ENCODE measurements around the gene SLC7A14. TPM values are rescaled to one million over a fixed set of nuclear protein-coding genes. Genes with fewer than 3 reads are reported as not detected.

Gene SLC7A14
- polyA plus RNA-seq, 6 donors from 2014 or later = not detected

DNA sequence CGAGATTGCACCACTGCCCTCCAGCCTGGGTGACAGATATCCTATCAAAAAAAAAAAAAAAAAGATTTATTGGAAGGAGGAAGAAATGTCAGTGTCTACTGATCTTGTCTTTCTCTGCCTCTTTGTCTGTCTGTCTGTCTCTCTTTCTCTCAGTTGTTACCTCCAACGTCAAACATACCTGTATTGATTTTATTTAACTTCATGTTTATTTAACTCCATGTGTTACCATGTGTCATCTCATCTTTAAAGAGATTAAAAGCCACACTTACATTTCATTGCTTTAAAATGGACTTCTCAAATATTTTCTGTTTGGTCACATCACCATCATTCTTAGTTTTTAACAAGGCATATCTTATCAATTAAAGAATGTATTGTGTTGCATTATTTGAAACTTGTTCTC, 157.8 kb downstream of the SLC7A14 start:
- DNase-seq (no peak), ATAC-seq (ENCODE audit: low read depth in 2 of 2) (no peak)
- no peak overlapping the region for H3K4me3 Mint-ChIP-seq
- H3K27me3 Mint-ChIP-seq = peaks cover 0 to 18% (median 10%) of the 10 kb centered on the region in 3 donors
- no peak overlapping the region for H3K27ac Mint-ChIP-seq
- H3K36me3 Mint-ChIP-seq = no peaks in the 10 kb centered on the region
- peaks cover 0 to 4% (median 0%) of the 10 kb centered on the region in 7 donors for H3K9me3 Mint-ChIP-seq
- H3K4me1 Mint-ChIP-seq = no peaks in the 10 kb centered on the region

DNA sequence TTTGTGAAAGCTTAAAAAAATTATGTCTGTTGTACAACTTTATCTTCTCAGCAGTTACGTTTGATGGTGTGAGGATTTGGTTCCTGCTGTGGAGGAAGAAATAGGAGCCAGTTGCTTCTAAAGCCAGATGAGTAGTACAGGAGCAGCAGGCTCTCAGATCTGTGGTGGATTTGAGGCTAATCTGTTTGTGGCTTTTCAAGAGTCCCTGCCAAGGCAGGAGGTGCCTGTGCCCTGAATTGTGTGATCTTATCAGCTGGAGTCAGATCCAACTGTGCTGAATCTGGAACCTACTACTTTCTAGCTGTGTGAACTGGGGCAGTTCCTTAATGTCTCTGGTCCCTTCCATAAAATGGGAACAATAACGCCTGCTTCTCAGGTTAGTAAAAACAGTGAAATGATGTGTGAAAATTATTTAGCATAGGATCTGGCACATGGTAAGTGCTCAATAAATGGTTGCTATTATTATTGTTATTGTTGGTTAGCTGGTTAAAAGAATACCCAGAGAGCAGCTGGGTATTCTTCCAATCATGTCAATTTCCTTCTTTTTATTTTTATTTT, 159.6 kb downstream of the SLC7A14 start:
- H3K36me3 Mint-ChIP-seq = no peaks in the 10 kb centered on the region
- H3K4me1 Mint-ChIP-seq = peaks cover 0 to 4% (median 0%) of the 10 kb centered on the region in 3 donors
- peaks cover 0 to 18% (median 17%) of the 10 kb centered on the region in 3 donors for H3K27me3 Mint-ChIP-seq
- DNase-seq (no peak), ATAC-seq (ENCODE audit: low read depth in 2 of 2) (no peak)
- no peaks in the 10 kb centered on the region for H3K9me3 Mint-ChIP-seq
- no peak overlapping the region for H3K27ac Mint-ChIP-seq
- H3K4me3 Mint-ChIP-seq = no peak overlapping the region

DNA sequence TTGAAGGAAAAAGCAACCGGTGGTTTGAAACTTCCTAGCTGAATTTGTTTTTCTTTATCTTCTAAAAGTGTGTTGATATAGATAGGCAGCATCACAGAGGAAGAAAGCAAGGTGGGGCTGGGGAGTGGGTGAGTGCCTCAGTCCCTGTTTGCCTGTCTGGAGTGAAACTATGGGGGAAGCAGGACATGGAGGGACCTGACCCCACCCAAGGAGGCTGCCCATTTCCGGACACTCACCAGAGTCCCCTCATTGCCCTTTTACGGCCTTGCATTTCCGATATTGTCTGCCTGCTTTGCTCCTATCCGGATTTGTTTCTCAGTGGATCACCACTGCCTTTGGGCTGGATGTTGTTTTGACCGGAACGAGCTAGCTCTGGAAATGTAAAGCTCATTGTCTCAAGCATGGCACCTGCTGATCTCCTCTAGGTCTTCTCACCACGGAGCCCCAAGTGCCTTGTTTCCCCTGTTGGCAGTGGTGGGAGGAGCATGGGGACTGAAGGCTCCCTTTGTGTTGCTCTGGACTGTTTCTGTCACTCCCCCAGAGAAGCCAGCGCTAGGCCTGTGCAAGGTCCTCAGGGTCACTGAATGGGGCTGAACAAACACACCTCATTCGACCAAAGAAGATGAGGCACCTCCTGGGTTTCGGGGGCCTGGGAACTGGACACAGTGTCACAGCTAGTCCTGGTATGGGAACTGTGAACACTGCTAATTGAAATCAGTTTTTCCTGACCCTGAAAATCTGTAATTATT, 160.2 kb downstream of the SLC7A14 start:
- H3K27ac Mint-ChIP-seq = no peak overlapping the region
- H3K27me3 Mint-ChIP-seq = peaks cover 3 to 19% (median 19%) of the 10 kb centered on the region in 3 donors
- H3K36me3 Mint-ChIP-seq = no peaks in the 10 kb centered on the region
- ATAC-seq (ENCODE audit: low read depth in 2 of 2) (no peak), DNase-seq (no peak)
- H3K9me3 Mint-ChIP-seq = no peaks in the 10 kb centered on the region
- H3K4me1 Mint-ChIP-seq = peaks cover 1 to 5% (median 1%) of the 10 kb centered on the region in 3 donors
- H3K4me3 Mint-ChIP-seq = peak overlapping the region in 1 of 8 donors; percentile 42

DNA sequence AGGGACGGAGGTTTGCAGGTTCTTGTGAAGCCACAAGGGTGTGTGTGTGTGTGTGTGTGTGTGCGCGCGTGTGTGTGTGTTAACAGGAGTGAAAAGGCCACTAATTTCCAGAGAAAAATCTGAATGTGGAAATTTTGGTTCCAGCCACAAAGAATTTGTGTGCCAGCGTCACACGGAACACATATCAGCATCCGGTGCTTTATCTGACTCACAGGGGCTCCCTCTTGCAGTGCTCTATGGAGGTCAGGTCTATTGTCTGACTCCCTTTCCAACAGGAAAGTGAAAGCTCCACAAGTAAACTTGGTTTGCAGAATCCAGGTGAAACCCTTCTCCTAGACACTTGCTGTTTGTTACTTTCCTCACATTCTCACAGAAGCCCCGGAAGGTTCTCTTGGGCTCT, 161.0 kb downstream of the SLC7A14 start:
- Mint-ChIP-seq H3K9me3 (no peaks in the 10 kb centered on the region), H3K36me3 (no peaks in the 10 kb centered on the region), H3K27ac (peak overlapping the region in 1 of 6 donors; percentile 60), H3K27me3 (peaks cover 10 to 27% (median 25%) of the 10 kb centered on the region in 3 donors), H3K4me1 (peaks cover 6 to 11% (median 9%) of the 10 kb centered on the region in 3 donors), H3K4me3 (no peak overlapping the region)
- no peak for ATAC-seq (ENCODE audit: low read depth in 2 of 2)
- no peak for DNase-seq

DNA sequence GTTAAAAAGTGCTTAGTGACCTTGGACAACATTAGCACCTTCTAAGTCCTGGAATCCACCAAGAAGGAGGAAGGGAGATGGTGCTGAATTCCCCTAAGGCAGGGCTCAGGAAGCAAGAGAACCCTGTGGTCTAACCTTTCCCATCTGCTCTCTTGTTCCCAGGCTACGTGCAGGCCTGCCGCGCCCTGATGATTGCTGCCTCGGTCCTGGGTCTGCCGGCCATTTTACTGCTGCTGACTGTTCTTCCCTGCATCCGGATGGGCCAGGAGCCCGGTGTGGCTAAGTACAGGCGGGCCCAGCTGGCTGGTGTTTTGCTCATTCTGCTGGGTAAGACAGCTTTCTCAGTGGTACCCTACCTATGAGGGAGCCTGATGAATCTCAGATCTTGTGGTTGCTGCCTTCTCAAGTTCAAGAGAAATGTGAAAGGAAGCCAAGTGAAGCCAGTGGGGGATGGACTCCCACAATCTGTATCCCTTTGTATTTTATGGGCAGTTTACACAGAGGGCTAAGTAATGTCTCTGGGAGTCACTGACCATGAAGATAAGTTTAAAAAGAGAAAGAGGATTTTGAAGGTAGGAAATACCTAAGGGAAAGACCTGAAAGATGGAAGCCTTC, 162.8 kb downstream of the SLC7A14 start:
- ATAC-seq (ENCODE audit: low read depth in 2 of 2) = no peak
- DNase-seq = no peak
- H3K9me3 Mint-ChIP-seq = no peaks in the 10 kb centered on the region
- no peaks in the 10 kb centered on the region for H3K36me3 Mint-ChIP-seq
- H3K27me3 Mint-ChIP-seq = peaks cover 16 to 42% (median 25%) of the 10 kb centered on the region in 3 donors
- H3K4me3 Mint-ChIP-seq = peak overlapping the region in 1 of 8 donors; percentile 32
- no peak overlapping the region for H3K27ac Mint-ChIP-seq
- peaks cover 13 to 22% (median 17%) of the 10 kb centered on the region in 3 donors for H3K4me1 Mint-ChIP-seq

DNA sequence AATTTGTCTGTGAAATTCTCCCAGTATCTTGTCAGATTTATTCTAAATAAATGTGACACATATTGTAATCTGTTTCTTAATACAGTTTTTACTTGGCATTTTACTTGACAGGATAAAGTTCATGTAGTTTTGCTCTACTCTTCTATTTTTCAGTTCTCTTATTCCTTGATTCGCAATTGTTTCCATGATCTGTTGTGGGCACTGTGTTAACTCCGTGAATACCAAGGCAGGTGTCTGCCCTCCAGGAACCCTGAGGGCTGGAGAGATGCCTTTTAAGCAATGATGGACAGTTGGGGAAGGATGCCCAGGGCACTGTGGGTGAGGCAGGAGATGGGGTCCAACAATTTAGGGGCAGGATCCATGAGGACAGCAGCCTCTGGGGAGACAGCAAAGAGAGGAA, 164.1 kb downstream of the SLC7A14 start:
- Mint-ChIP-seq H3K27me3 (peaks cover 28 to 55% (median 34%) of the 10 kb centered on the region in 3 donors), H3K9me3 (no peaks in the 10 kb centered on the region), H3K36me3 (no peaks in the 10 kb centered on the region), H3K4me1 (peaks cover 14 to 26% (median 19%) of the 10 kb centered on the region in 3 donors), H3K4me3 (no peak overlapping the region), H3K27ac (no peak overlapping the region)
- ATAC-seq (ENCODE audit: low read depth in 2 of 2) (no peak), DNase-seq (no peak)

DNA sequence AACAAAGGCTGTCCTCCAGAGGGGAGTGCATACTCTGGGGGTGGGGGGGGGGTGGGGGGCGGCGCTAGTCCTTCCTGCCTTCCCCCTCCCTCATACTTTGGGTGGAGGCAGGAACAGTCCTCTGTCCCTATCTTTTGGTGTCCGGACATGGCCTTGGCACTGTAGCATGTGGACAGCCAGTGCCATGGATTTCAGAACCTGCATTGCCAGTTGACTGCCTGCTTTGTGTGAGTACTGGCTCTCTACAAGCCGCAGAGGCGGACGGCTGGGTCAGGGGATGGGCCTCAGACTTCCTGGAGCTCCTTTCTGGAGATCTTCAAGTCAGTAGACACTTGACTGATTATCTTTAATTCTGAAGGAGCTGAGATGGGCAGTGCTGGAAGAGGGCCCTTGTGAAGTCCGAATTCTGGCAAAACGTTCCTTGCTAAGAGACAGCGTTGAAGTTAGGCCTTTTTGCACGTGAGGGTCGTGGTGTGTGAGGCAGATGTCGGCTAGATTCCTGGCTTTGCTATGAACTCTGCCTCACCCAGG, 164.7 kb downstream of the SLC7A14 start:
- peaks cover 0 to 1% of the 10 kb centered on the region in 2 donors for H3K36me3 Mint-ChIP-seq
- H3K27ac Mint-ChIP-seq = peak overlapping the region in 1 of 6 donors; percentile 39
- peak overlapping the region in 1 of 8 donors; percentile 92 for H3K4me3 Mint-ChIP-seq

DNA sequence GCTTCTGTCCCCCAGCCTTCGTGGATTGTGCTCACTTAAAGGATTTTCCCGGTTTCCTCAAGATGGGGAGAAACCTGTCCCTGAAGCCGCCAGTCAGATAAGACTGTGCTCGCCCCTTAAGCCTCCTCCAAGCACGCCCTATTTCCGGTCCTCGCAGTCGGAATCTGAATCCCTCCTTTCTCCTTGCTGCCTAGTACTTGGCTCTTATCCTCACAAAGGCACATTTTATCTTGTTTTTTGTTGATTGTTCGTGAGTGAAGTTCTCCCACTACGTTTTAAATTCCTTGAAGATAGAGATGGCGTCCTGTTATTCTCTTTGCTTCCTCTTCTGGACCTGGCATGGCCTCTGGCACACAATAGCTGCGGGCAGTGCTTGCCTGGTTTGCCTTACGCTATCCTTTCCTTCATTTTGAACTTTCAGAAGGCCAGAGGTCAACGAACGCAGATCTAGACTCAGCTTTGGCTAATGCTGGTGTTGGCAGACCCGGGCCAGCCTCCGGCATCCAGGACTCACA, 165.5 kb downstream of the SLC7A14 start:
- ATAC-seq (ENCODE audit: low read depth in 2 of 2) (no peak), DNase-seq (no peak)
- Mint-ChIP-seq H3K9me3 (peaks cover 0 to 2% (median 0%) of the 10 kb centered on the region in 7 donors), H3K4me1 (peaks cover 14 to 26% (median 19%) of the 10 kb centered on the region in 3 donors), H3K36me3 (peaks cover 0 to 9% of the 10 kb centered on the region in 2 donors), H3K27me3 (peaks cover 38 to 58% (median 40%) of the 10 kb centered on the region in 3 donors), H3K4me3 (peak overlapping the region; percentile 12 to 92 (median 50)), H3K27ac (peak overlapping the region in 1 of 6 donors; percentile 28)

More for the DNA sequence above, 164.7 kb downstream of the SLC7A14 start:
- peaks cover 0 to 2% (median 0%) of the 10 kb centered on the region in 7 donors for H3K9me3 Mint-ChIP-seq
- ATAC-seq (ENCODE audit: low read depth in 2 of 2) (no peak), DNase-seq (no peak)
- peaks cover 32 to 59% (median 37%) of the 10 kb centered on the region in 3 donors for H3K27me3 Mint-ChIP-seq
- peaks cover 14 to 26% (median 19%) of the 10 kb centered on the region in 3 donors for H3K4me1 Mint-ChIP-seq

DNA sequence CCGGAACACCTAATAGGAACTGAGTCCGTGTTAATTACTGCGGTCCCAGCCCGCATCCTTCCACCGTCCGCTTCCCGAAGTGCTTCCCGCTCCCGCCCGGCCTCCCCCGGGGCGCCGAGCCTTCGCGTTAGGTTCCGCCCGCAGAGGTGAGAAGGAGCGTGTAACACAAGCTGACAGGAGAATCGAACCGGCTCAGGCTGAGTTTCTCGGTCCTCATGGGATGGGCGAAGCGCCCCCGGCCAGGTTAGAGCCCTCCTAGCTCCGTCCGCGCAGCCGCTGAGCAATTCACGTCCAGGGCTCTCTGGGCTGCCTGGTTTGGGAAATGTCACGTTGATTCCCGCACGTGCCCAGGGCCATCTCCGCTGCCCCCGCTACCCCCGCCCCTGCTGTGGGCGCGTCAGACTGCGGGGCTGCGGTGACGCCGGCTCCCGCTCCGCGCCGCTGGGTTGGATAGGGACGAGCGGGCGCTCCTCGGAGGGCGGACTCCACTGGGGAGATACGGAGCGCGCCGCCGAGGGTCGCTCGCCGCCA, 166.3 kb downstream of the SLC7A14 start:
- peaks cover 0 to 9% of the 10 kb centered on the region in 2 donors for H3K36me3 Mint-ChIP-seq
- H3K9me3 Mint-ChIP-seq = peaks cover 0 to 2% (median 0%) of the 10 kb centered on the region in 7 donors
- H3K4me3 Mint-ChIP-seq = peak overlapping the region; percentile 48 to 92 (median 80)
- DNase-seq (peak; percentile 13), ATAC-seq (ENCODE audit: low read depth in 2 of 2) (peak; percentile 39 to 41)
- peaks cover 34 to 60% (median 40%) of the 10 kb centered on the region in 3 donors for H3K27me3 Mint-ChIP-seq
- no peak overlapping the region for H3K27ac Mint-ChIP-seq
- H3K4me1 Mint-ChIP-seq = peaks cover 14 to 26% (median 19%) of the 10 kb centered on the region in 3 donors

DNA sequence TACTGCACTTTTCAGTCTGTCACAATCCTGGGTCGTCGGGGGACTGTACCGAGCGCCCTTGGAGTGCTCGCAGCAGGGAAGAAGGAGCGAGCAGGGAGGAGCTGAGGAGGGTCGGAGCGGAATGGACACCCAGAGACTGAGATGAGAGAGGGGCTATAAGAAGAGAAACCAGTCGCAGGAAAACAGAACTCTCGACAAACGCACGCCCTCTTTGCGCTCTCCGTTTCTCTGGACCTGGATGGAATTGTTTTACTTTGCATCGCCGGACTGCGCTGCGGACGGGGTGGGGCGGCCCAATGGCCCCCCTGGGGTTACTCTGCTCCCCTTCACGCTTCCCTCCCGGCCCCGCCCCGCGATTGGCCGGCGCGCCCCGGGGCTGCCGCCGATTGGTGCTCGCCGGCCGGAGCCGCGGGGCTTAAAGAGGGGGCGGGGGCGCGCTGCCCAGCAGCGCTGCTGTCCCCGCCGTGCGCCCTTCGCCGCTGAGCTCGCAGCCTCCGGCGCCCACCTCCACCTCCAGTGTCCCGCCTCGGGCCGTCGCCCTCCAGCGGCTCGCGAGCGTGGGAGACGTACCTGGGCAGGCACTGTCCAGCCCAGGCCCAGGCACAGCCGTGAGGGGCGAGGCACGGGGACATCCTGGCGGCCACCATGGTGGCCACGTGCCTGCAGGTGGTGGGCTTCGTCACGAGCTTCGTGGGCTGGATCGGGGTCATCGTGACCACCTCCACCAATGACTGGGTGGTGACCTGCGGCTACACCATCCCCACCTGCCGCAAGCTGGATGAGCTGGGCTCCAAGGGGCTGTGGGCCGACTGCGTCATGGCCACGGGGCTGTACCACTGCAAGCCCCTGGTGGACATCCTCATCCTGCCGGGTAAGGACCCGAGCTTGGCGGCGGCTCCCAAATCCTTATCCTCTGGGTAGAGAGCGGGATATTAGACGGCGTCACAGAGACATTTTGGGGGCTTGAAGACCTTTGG, 167.2 kb downstream of the SLC7A14 start, which contains the start of gene CLDN11:
Gene CLDN11, plus strand, starts transcription at position 447 of the 977 bp plus-strand sequence. Its CDS starts 199 bp downstream, at position 646.
- H3K27me3 Mint-ChIP-seq = peaks cover 32 to 60% (median 40%) of the 10 kb centered on the region in 3 donors
- H3K36me3 Mint-ChIP-seq = peaks cover 0 to 9% of the 10 kb centered on the region in 2 donors
- H3K27ac Mint-ChIP-seq = peak within 1 kb of the TSS in 2 of 6 donors; percentile 44 to 61
- H3K9me3 Mint-ChIP-seq = peaks cover 0 to 2% (median 0%) of the 10 kb centered on the region in 7 donors
- peak; percentile 55 for ATAC-seq (ENCODE audit: low read depth in 2 of 2)
- H3K4me3 Mint-ChIP-seq = peak within 1 kb of the TSS; percentile 82 to 98 (median 92)
- no peak for DNase-seq
- H3K4me1 Mint-ChIP-seq = peaks cover 14 to 26% (median 19%) of the 10 kb centered on the region in 3 donors

DNA sequence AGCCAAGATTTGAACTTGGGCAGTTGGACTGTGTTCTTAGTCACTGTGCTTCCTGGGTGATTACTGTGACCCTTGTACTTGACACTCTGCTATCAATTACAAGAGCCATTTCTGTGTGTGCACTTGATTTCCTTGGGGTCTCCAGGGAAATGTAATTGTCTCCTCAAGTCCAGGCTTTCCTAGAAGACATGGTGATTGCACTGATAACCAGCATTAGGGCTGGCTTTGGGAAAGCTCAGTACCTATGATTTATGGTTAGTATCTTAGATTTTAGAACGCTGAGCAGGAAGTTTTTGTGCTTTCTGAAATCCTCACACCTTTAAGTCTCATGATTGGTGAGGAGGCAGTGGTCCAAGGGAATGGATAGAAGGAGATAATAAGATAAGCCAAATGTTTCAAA, 168.8 kb downstream of the SLC7A14 start:
- ATAC-seq (ENCODE audit: low read depth in 2 of 2) (no peak), DNase-seq (no peak)
- peaks cover 0 to 9% of the 10 kb centered on the region in 2 donors for H3K36me3 Mint-ChIP-seq
- peak overlapping the region in 3 of 8 donors; percentile 15 to 82 (median 55) for H3K4me3 Mint-ChIP-seq
- peaks cover 32 to 60% (median 40%) of the 10 kb centered on the region in 3 donors for H3K27me3 Mint-ChIP-seq
- no peak overlapping the region for H3K27ac Mint-ChIP-seq
- H3K4me1 Mint-ChIP-seq = peaks cover 14 to 26% (median 19%) of the 10 kb centered on the region in 3 donors
- peaks cover 0 to 2% (median 0%) of the 10 kb centered on the region in 7 donors for H3K9me3 Mint-ChIP-seq
